Measurements from ENCODE around the gene NKX6-2.
"Not testable (repeated sequence)": the region's sequence is repeated elsewhere in the genome, so short reads cannot be mapped to it uniquely, and the experiment has no call there.

Gene NKX6-2

GRCh38 chr10:132785723-132786475 is at the start of gene NKX6-2:
NKX6-2 (minus strand) TSS chr10:132786147; CDS start chr10:132785948, 199 bp downstream.
- no peak for DNase-seq

- DNase-seq = no peak
Observed at GRCh38 chr10:132834891-132835847, 49.2 kb upstream of the NKX6-2 start.

- no peak for DNase-seq
Observed at GRCh38 chr10:132834311-132834761, 48.4 kb upstream of the NKX6-2 start.

- DNase-seq = no peak
Observed at GRCh38 chr10:132833421-132834111, 47.6 kb upstream of the NKX6-2 start.

DNA sequence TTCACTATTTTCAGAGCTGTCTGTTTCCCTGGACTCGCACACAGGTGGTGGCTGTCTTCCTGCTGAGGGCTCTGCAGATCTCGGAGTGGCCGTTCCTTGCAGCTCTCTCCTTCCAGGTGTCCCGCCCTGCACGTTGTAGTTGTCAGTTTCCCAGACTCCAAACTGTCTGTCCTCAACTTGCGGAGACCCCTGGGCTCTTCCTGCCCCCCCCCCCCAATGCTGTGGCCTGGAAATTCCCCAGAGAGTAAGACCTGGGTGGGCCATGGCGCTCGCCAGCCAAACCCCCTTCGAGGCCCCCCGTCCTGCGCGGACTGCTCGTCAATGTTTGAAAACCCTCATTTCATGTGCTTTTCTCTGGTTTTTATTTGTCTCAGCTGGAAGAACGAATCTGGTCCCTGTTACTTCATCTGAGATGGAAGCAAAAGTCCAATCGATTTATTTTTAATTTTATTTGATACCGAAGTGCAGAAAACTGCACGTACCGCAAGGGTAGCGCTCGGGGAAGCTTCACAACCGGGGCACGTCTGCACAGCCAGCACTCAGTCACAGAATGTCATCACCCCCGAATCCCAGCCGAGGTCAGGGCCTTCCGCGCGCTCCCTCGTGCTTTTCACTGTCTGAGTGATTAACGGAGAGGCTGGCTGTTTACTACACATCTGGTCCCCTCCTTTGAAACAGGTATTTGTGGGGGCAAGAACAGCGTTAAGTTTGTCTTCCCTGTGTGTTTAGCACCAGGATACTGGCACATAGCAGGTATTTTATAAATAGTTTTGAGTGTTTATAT is 46.4 kb upstream of the NKX6-2 start:
- no peak for DNase-seq

DNA sequence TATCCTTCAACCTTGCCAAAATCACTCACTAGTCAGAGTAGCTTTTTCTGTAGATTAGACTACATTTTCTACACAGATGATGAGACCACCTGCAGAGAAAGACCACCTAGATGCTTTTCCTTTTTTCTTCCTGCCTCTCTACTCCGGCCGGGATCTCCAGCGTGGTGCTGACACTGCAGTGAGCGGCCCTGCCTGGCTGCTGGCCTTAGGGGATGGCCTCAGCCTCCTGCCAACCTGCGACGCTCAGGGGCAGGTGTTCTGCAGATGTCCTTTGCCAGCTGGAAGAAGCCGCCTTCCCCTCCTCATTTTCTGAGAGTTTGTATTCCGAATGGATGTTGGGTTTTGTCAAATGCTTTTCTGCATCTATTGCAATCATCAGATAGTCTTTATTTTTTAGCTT is 43.5 kb upstream of the NKX6-2 start:
- no peak for DNase-seq

DNA sequence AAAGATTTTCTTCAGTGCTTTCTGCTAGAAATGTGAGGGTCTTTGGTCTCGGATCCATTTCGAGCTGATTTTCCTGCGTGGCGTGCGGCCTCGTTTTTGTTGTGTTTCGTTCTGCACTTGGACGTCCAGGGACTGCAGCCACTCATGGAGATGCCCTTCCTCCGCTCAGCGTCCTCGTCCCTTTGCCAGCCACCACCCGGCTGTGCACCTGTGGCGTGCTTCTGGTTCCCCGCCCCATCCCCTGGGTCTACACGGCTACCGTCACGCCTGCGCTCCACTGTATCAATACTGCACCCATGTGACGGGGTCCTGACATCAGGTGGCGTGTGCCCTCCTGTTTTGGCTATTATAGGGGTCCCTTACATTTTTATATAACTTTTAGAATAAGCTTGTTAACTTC is 42.7 kb upstream of the NKX6-2 start:
- DNase-seq = no peak

DNA sequence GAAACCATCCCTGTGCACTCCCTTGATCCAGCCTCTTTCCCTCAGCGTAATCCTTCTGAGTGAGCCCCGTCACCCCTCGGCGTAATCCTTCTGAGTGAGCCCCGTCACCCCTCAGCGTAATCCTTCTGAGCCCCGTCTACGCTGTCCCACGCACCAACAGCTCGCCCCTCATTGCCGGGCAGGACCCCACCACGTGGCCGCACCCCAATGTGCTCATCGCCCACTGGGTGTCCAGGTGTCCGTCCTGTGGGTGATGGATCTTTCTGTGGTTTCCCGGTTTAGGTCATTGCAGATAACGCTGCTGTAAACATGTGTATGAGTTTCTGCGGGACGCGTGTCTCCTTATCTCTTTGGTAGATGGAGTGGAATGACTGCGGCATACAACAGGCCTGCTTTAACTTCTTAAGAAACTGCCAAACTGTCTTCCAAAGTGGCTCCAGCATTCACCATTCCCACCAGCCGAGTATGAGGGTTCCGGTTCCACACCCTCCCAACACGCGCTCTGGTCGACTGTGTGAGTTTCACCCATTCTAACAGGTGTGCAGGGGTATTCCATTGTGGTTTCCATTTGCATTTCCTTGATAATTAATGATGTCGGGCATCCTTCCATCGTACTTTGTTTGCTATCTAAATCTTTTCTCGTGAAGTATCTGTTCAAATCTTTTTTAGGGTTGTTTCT is 42.1 kb upstream of the NKX6-2 start:
- DNase-seq = no peak

DNA sequence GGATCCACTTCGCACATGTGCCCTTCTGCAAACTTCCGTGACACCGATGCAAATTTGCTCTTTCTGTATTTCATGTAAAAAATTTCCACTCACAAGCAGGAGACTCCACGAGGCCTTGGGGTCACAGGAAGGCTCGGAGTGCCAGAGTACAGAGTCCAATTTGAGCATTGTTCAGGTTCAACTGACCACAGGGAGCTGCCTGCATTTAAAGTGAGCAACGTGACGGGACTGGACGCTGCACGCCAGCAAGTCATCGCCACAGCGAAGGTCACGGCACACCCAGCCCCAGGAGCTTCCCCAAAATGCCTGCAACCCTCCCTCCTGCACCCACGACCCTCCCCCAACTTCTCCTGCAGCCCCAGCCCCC is 41.5 kb upstream of the NKX6-2 start:
- no peak for DNase-seq

DNA sequence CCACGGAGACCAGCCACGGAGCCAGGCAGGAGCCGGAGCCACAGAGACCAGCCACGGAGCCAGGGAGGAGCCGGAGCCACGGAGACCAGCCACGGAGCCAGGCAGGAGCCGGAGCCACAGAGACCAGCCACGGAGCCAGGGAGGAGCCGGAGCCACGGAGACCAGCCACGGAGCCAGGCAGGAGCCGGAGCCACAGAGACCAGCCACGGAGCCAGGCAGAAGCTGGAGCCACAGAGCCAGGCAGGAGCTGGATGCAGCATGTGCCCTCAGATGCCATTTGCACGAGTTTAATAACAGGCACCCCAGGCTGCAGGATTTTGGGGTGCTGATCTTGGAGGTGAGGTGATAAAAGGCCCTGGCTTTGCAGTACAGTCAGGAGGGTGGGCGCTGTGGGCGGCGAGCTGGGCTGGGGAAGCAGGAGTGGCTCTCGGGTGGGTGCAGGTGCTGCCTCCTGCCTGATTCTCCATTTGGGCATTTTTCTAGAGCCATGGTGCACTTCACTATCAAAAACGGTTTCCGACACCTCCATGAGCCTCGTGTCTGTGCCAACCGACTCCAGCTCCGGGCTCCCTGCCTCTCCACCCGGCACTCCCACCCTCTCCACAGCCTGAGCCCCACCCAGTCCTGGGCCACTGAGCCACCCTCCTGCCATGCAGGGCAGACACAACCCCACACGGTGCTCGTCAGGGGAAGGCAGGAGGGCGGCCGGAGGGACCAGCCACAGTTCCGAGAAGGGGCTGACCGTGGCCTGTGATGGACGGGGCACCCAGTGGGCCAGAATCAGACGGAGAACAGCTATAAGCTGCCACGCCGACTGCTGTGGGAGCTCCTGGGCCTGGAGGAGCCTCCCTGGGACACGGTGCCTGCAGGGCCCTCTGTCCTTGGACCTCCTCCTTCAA is 40.8 kb upstream of the NKX6-2 start:
- DNase-seq = no peak

DNA sequence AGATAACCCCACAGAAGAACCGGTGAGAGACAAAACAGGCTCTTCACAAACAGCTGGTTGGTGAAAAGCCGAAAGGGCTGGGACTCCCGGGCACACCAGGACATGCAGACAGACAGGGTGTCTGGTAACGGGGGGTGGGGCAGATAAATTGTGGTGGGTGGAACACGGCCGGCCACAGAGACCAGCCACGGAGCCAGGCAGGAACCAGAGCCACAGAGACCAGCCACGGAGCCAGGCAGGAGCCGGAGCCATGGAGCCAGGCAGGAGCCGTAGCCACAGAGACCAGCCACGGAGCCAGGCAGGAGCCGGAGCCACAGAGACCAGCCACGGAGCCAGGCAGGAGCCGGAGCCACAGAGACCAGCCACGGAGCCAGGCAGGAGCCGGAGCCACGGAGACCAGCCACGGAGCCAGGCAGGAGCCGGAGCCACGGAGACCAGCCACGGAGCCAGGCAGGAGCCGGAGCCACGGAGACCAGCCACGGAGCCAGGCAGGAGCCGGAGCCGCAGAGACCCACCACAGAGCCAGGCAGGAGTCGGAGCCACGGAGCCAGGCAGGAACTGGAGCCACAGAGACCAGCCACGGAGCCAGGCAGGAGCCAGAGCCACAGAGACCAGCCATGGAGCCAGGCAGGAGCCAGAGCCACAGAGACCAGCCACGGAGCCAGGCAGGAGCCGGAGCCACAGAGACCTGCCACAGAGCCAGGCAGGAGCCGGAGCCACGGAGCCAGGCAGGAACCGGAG is 40.0 kb upstream of the NKX6-2 start:
- not testable (repeated sequence) for DNase-seq

GRCh38 chr10:132820056-132820455 is 34.1 kb upstream of the NKX6-2 start:
- no peak for DNase-seq

- DNase-seq = no peak
Observed at GRCh38 chr10:132817701-132818211, 31.8 kb upstream of the NKX6-2 start.

DNA sequence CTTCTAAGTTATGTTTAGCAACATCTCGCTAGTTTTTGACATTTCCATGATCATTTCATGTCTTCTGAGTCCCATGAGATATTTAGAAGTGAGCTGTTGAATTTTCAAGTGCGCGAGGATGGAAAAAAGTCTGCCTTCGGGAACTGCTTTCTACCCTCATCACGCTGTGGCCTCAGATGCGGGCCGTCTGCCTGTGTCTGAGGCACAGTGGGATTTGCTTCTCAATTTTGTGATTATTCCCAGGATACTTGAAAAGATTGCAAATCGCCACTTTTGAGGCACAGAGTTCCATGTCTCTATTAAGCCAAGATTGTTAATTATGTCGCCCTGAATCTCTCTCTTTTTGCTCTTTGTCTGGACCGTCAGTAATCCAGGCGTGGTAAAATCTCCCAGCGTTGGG is 30.8 kb upstream of the NKX6-2 start:
- no peak for DNase-seq

- no peak for DNase-seq
Observed at GRCh38 chr10:132815168-132815857, 29.4 kb upstream of the NKX6-2 start.

DNA sequence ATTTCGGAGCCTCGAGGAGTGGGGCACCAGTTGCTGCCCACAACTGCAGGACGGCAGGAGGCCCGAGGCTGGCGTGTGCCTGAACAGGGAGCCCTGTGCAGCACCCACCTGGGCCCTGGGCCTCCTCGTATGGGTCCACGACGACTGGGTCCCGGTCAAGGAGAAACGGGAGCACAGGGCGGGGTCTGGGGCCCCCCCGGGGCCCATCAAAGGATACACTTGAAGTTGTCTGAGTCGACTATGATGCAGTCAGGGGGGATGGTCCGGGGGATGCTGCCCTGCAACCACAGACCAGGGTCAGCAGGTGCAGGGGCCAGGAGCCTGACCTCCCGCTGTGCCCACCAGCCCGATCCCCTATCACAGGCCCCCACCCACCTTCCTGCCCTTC is 28.5 kb upstream of the NKX6-2 start:
- DNase-seq = no peak

- DNase-seq = no peak
Observed at GRCh38 chr10:132813560-132814468, 27.9 kb upstream of the NKX6-2 start.

DNA sequence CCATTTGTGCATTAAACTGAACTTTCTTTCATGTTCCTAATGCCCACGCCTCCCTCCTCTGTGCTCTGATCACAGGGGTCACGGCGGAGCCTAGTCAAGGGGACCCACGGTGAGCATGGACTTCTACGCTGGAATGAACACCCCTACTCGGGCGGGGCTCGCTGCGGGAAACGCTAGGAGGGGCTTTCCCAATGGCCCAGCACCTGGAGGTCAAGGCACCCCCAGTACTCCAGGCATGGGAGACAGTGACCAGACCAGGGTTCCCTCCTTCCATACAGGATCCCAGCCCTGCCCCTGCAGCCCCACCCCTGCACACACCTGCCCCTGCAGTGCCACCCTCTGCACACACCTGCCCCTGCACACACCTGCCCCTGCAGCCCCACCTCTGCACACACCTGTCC is 27.1 kb upstream of the NKX6-2 start:
- no peak for DNase-seq

Measured in right hindlimb (tissue), 1 donor.